RWPE1 (cell line): ENCODE results near the gene LIPH.

ENCODE experiments used
- CTCF ChIA-PET: fragments of 350-600 bp; sonication (Branson Sonifier 250); formaldehyde crosslinking; extraction: SDS; loops from one replicate; lab custom pipeline; 2021; lab: Yijun Ruan, JAX
- POLR2A ChIA-PET: fragments of 400-600 bp; formaldehyde crosslinking; extraction: SDS; loops from one replicate; lab custom pipeline; 2020; ENCODE audit warnings: antibody characterized with exemption; ENCODE audit not compliant: low non-redundant PET; lab: Yijun Ruan, JAX
- DNase-seq: peaks from one replicate; pipeline ENCODE4 v3.0.0; 2012; ENCODE audit warnings: low spot score
- H3K27ac ChIP-seq: fragments of 450-650 bp; 2 replicates; pipeline ENCODE4 v1.5.1; 2017
- TF ChIP-seq, protein P1 (sequence below): fragments of 450-650 bp; conservative IDR thresholded peaks from 2 replicates; pipeline ENCODE4 v1.5.1; 2017; ENCODE audit warnings: low read depth, mild to moderate bottlenecking

LIPH gene

DNA sequence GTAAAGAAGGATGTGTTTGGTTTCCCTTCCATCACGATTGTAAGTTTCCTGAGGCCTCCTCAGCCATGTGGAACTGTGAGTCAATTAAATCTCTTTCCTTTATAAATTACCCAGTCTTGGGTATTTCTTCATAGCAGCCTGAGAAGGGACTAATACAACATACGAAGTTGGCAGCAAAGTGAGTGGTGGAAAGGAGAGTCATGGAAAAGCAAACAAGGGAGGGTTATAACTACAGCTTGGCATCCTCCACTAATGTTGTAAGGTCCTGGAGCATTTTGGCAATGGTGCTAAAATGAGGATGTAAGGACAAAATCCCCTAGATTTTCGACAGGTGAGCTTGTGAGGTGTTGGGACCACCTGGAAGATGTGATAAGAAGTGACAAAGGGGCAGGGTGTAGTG is 47.8 kb downstream of the LIPH start:
- no peak overlapping the region for H3K27ac ChIP-seq
- no peak for DNase-seq
- CTCF ChIA-PET = interaction anchor here (1.2 kb wide), 1 partner anchor 49 kb away, joined by 4 read pairs; no protein-coding TSS in a partner anchor
- POLR2A ChIA-PET = no interaction called here
- TF ChIP-seq, protein P1, sequence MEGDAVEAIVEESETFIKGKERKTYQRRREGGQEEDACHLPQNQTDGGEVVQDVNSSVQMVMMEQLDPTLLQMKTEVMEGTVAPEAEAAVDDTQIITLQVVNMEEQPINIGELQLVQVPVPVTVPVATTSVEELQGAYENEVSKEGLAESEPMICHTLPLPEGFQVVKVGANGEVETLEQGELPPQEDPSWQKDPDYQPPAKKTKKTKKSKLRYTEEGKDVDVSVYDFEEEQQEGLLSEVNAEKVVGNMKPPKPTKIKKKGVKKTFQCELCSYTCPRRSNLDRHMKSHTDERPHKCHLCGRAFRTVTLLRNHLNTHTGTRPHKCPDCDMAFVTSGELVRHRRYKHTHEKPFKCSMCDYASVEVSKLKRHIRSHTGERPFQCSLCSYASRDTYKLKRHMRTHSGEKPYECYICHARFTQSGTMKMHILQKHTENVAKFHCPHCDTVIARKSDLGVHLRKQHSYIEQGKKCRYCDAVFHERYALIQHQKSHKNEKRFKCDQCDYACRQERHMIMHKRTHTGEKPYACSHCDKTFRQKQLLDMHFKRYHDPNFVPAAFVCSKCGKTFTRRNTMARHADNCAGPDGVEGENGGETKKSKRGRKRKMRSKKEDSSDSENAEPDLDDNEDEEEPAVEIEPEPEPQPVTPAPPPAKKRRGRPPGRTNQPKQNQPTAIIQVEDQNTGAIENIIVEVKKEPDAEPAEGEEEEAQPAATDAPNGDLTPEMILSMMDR = no peak

DNA sequence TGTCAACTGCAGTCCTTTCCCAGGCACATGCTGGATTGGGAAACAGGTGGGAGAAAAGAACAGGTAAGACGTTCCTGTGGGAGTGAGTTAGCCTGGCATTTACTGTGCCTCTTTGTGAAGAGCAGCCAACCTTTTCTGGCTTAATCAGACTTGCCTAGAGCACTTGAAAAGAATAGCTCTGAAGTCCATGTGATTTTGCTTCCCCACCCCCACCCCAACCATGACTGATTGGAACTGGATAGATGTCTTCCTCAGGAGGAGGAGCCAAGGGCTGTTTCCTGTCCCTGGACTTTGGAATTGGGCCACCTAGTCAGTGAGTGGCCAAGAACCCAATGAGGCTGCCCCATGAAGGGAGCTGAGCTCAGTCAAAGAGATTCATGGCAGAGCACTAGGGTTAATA is 48.9 kb downstream of the LIPH start:
- ChIA-PET CTCF (interaction anchor here (1.2 kb wide), 1 partner anchor 50 kb away, joined by 4 read pairs; no protein-coding TSS in a partner anchor), POLR2A (no interaction called here)
- TF ChIP-seq, protein P1 = no peak
- H3K27ac ChIP-seq = no peak overlapping the region
- DNase-seq = no peak

DNA sequence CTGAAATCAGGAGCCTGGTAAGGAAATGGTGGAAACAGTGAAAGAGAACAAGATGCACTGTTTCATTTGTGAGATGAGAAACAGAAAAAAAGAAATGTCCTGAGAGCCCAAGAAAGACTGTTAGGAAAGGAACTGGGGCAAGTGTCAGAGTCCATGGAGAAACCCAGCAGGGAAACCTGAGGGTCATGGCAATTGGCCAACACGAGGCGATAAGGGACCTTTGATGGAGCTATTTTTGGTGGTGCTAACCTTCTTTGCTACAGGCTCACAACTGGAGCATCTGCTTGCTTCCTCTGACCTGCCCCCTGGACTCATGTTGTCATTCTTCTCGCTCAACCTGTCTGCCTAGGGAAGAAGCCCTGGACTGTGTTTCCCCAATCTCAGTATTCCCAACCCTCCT is 49.4 kb downstream of the LIPH start:
- DNase-seq = no peak
- TF ChIP-seq, protein P1 = no peak
- ChIA-PET POLR2A (no interaction called here), CTCF (interaction anchor here (0.5 kb wide), 1 partner anchor 14 kb away, joined by 3 read pairs; no protein-coding TSS in a partner anchor)
- no peak overlapping the region for H3K27ac ChIP-seq

DNA sequence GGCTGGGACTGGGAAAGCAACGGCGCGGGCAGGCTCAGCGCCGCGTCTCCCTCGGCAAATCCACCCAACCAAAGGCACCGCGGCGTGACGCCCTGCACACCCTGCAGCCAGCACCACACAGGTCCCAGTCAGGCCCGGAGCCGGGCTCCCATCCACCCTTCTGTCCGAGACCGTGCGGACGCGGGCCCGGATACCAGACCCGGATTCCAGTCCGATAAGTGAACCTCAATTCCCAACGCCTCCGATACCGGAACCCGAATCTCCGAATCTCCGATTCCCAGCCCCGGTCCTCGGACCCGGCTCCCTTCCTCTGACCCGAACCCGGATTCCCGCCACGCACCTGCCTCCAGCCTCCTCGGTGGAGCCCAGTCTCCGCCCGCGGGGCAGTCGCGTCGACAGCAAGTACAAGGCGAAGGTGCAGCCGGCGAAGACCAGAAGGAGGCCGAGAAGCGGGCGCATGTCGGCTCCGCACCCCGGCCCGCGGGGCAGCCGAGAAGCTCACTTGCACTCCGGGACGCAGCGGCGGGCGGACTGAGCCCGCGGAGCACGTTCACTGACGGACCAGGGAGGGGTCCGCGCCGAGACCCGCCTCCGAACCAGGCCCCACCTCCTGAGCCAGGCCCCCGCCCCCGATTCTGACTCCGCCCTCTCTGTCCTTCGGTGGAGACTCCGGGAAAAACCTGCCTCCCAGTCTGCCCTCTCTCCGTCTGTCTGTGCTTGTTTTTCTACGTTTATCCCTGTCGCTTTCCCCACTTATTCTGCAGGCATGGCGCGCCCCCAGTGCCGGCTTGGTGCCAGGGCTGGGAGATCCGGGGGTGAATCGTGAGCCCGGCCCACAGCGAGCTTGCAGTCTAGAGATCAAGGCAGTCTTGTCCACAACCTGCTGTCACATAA is 53.6 kb downstream of the LIPH start, which contains the start of gene TMEM41A:
TMEM41A (minus strand) TSS at position 533 of the 894 bp plus-strand sequence; CDS start at position 459, 74 bp downstream.
- H3K27ac ChIP-seq = peak within 1 kb of the TSS; percentile 88
- ChIA-PET CTCF (interaction anchor here (0.7 kb wide), 2 partner anchors 26 to 29 kb away, joined by 3 read pairs; no protein-coding TSS in a partner anchor), POLR2A (interaction anchor here (0.7 to 1.4 kb wide), 3 partner anchors 77 to 757 kb away, joined by 3 to 5 read pairs (median 4); no protein-coding TSS in a partner anchor)
- TF ChIP-seq, protein P1 = no peak
- peak; percentile 96 for DNase-seq

DNA sequence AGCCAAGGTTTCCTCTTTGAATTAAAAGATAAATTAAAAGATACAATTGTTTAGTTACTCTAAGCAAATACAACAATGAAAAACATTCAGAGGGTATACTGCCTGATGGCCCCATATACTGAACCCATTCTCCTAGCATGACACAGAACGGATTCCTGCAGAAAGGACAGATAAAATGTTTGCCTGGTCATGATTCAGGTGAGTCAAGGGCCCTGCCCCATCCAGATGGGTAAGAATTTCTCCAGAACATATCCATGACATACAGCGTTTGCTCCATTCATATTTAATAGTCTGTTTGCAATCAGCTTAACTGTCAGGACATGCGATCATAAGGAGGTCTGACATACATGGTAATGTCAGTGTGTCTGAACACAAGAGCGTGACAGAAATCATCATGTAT is 62.1 kb downstream of the LIPH start:
- ChIA-PET CTCF (interaction anchor here (0.6 to 1.1 kb wide), 2 partner anchors 25 to 85 kb away, joined by 3 read pairs; no protein-coding TSS in a partner anchor), POLR2A (no interaction called here)
- DNase-seq = no peak
- TF ChIP-seq, protein P1 = no peak
- H3K27ac ChIP-seq = no peak overlapping the region

DNA sequence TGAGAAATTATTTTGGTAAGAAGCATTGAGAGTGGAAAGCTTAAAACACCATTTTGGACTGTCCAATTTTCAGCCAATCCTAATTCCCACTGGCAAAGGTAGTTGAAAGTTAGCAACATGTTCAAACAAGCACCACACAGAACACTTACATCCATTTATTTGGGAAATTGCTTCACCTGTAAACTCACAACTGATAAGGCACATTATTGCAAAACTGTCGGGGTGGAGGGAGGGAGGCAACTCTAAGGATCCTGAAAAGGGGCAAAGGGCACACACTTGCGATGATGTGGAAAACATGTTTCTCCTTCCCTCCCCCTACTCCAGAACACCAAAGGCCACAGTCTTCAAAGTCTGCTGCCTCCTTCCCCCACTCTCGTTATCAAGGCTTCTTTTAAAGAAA is 62.9 kb downstream of the LIPH start:
- TF ChIP-seq, protein P1 = no peak
- ChIA-PET POLR2A (no interaction called here), CTCF (interaction anchor here (0.7 kb wide), 1 partner anchor 13 kb away, joined by 3 read pairs; no protein-coding TSS in a partner anchor)
- no peak overlapping the region for H3K27ac ChIP-seq
- no peak for DNase-seq
